ENCODE results near the gene SH3RF3.

The SH3RF3 gene

GRCh38 chr2:109141006-109141600 lies 12.1 kb downstream of the SH3RF3 start:
- no peak for DNase-seq

- DNase-seq, result no peak
Observed at GRCh38 chr2:109141727-109142283, 12.8 kb downstream of the SH3RF3 start.

DNA sequence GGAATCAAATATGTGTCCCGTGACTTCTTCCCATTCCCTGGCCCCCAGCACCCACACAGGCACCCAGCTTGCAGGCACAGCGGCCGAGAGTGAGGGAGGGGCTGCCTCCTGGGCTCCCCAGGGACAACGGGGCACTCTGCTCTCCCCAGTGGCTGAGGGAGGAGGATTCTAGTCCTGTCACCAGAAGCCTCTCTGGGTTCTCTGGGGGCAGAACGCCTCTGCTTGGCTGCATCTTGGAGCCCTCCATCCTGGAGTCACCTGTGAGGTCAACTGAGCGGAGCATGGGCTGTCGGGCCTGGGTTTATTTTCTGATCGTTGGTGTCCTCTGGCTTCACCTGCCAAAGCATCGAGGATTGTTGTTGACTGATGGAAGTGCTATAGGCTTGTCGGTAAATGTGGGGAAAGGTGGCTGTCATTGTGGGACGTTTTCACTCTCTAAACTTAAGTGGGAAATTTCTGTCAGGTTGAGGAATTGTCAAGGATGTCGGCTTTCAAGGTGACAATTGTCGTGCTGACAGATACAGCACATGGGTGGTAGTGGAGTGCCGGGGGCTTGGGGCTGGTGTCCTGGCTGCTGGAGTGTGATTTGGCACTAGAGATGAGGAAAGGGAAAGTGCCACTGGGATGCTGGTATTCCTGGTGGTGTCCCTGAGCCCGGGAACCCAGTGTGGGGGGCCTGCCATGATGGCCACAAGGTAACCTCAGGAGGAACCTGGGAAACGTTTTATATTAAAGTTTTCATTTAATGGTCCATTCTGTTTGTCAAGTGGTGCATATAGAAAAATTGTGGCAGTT lies 13.6 kb downstream of the SH3RF3 start:
- DNase-seq, result no peak

GRCh38 chr2:109143214-109144187 lies 14.5 kb downstream of the SH3RF3 start:
- DNase-seq, result no peak

DNA sequence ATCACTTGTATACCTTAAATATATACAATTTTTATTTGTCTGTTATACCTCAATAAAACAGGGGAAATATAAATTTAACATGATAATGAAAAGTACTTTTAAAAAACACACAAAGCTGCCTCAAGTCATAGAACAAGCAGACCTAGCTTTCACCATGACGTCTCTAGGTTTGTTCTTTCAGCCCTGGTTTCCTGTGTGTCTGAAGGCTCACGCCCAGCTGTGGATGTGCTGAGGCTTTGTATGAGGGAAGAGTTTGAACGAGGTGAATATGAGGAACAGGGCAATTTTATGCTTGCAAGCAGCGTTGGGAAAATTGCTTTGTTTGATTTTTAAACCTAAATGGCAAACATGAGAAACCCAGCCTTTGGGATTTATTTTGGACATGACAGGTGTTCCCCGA lies 15.3 kb downstream of the SH3RF3 start:
- no peak for DNase-seq

GRCh38 chr2:109144721-109145120 lies 15.7 kb downstream of the SH3RF3 start:
- DNase-seq, result no peak

DNA sequence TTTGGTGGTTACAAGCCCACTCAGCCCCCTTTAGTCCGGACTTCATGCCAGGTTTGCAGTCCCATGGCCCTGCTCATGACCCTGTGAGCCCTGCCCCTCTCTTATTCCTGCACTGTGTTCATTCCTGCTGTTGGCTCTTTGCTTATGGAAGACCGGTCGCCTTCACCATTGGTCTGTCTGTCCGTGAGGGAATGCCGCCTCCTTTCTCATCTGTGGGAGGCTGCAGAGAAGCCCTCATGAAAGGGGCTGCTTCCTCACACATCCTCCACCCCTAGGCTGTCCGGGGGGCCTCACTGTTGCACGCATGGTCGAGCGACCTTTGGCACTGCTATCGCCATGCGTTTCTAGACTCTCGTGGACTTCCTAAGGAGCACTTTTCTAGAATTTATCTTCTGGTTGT lies 16.3 kb downstream of the SH3RF3 start:
- no peak for DNase-seq

DNA sequence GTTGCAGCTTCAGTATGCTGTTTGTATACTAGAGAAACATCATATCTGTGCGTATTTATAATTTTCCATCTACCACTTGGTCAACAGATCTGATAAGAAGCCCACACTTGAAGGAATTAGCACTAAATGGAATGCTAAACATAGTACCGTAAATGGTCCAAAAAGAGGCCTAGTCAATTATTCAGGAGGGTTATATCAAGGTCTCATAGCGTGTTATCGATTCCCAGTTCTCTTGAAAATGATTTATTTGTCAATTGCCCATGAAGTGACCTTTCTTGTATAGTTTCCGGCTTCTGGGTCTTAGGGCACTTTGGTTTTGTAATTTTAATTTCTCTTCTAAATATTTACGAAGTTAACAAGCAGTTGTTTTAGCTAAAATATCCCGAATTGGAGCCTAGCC lies 18.4 kb downstream of the SH3RF3 start:
- DNase-seq, result no peak

DNA sequence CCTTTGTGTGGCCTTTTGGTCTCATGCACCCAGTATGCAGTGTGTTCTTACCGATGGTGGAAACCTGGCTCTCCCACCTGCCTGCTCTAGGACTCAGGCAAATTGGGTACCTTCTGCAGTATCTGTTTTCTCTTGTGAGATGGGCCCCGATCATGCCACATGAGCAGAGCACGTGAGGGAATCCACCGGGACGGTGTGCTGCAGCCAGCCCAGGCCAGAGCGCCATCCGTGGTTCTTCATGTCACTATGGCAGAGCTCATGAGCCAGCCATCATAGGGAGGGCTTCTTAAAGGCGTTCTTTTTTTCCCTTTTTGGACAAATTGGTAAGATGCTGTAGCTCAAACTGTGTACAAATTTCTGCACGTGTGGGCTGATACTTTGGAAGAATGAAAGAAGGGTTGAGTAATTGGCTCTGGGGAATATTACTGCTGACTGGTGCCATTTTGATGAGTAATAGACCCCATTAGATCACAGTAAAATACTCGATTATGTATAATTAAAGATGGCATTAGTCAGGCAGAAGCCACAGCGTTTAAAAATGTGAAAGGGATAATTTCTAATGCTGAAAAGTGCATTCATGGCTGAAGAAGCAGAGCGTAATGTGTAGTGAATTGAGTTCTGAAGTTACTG lies 19.2 kb downstream of the SH3RF3 start:
- no peak for DNase-seq

DNA sequence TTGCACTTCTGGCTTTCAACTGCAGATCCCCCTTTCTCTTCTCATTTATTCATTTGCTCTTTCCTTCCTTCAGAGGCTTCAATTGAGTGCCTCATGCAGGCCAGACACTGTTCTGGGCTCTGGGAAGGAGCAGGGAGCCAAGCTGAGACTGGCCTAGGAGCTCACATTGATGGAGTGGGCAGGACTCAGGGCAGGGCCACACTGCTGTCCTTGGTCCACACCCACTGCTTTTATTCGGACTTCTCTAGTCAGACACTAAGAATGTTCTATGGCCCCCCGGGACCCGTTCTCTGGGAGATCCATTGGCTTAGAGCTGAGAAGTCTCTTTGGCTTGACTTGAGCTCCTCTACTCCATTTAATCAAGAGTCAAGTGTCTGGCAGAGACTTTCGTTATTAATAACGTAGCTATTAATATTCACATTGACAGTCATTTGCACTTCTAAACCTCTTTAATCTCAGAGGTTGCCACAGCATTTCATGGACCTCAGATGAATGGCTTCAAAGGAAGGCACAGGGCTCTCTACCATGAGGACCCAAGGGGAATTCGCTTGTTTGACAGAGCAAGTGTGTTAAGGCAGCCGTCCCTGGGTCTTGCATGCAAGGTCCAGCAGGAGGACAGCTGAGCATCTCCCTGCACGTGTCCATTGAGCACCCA lies 20.1 kb downstream of the SH3RF3 start:
- DNase-seq, result no peak

GRCh38 chr2:109150559-109150958 lies 21.6 kb downstream of the SH3RF3 start:
- no peak for DNase-seq

DNA sequence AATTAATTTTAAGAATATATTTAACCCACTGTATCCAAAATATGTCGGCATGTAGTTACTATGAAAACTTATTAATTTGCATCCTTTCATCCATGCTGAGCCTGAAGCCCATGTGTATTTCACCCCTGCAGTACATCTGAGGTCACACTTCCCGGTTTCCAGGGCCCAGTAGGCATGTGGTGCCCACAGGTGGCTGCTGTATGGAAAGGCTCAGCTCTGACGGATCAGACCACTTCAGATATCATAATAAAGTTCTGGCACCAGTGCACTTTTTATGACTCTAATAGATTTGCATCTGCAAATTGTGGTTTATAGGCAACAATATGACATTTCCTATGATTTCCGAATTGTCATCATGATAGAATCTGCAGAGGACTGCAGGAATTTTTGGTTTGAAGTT lies 22.5 kb downstream of the SH3RF3 start:
- DNase-seq, result no peak

- DNase-seq, result no peak
Observed at GRCh38 chr2:109153005-109153784, 24.2 kb downstream of the SH3RF3 start.

DNA sequence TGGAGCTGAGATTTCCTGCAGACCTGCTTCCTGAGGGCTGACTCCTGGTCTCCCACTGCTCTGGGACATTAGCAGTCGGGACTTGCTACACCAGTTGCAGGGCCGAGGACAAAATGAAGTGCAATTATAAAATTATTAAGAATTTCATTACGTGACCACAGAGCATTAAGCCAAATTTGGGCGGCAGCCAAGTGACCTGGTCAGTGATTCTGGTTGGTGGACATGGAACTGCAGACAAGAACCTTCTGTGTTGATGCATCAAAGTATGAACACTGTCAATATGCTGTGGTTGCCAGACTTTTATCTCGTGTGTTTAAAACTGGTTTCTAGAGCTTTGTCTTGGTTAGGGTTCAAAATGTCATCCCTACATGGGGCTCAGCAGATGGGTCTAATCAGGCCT lies 24.8 kb downstream of the SH3RF3 start:
- no peak for DNase-seq

DNA sequence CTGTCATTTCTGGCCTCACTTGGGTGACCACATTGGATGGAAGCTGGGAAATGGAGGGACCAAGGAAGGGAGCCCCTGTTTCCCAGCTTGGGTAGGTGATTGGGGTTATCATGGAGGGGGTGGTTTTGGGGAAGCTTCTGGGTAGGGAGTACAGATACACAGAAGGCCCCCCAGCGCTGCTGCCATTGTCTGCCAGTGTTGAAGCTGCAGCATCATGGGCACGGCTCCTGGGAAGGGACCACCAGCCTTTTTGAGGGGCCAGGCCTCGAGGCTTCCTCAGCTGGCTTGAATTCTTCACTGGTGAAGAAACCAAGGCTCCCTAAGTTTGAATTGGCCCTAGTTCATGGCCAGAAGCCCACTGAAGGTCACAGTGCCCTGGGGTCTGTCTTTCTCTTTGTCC lies 25.2 kb downstream of the SH3RF3 start:
- no peak for DNase-seq

GRCh38 chr2:109155553-109156451 lies 26.8 kb downstream of the SH3RF3 start:
- DNase-seq, result no peak

DNA sequence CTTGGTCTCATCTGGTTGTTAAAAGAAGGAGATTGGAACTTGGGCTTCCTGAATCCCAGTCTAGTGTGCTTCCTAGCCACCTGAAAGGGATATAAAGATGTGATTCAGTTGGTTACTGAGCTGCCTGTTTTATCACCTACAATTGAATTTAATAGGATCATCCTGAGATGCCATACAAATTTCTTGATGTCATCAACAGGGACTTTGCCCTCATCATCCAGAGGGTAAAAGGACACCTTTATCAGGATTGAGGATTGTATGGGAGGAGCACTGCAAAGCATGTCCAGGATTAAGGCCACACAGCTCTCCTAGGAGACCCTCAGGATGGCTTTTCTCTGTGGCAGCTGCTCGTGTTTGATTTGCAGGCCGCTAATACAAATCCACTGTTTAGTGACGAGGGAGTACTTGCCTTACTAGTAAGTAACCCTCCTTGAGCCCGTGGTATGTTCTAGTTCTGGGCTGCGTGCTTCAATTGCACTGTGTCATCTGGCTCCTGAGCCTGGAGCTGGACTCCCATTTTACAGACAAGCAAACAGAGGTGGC lies 28.6 kb downstream of the SH3RF3 start:
- no peak for DNase-seq

DNA sequence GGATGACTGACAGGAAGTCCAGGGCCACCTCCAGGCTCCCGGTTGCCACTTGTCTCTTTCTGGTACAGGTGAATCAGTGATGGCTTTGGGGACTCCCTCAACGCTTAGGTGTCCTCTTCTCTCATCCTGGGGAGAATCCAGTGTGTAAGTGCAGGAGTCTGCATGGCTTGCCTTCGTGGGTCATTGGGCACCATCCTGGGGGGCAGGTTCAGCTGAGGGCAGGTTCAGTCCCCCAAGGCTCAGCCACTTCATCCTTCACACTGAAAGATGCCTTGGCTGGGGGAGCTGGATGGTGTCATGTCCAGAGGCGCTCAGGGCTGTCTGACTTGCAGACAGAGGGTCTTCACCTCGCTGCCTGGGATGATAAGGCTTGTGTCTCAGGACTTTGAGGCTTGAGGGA lies 29.2 kb downstream of the SH3RF3 start:
- no peak for DNase-seq

- no peak for DNase-seq
Observed at GRCh38 chr2:109159096-109159495, 30.1 kb downstream of the SH3RF3 start.

Data from OCI-M1 (cell line).